8988T (cell line): Measurements from ENCODE around the gene KREMEN2.
"Not testable (repeated sequence)": the region's sequence is repeated elsewhere in the genome, so short reads cannot be mapped to it uniquely, and the experiment has no call there.

Source experiments
- DNase-seq: peaks from one replicate; pipeline ENCODE4 v3.0.0; 2011

The KREMEN2 gene

DNA sequence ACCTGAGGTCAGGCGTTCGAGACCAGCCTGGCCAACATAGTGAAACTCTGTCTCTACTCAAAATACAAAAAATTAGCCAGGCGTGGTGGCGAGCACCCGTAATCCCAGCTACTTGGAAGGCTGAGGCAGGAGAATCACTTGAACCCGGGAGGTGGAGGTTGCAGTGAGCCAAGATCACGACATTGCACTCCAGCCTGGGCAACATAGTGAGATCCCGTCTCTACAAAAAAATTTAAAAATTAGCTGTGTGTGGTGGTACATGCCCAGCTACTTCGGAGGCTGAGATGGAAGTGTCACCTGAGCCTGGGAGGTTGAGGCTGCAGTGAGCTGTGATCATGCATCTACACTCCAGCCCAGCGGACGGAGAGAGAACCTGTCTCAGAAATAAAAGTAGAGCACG is 20.4 kb upstream of the KREMEN2 start:
- not testable (repeated sequence) for DNase-seq

DNA sequence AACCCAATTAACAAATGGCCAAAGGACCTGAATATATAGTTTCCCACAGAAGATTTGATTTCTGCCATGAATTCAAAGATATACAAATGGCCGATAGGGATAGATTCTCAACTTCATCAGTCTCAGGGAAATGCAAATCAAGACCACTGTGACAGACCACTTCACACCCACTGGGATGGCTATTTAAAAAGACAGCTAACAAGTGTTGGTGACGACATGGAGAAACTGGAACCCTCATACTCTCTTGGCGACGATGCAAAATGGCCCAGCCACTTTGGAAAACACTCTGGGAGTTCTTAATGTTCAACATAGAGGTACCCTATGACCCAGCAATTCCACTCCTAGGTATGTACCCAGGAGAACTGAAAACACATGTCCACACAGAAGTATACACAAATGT is 17.4 kb upstream of the KREMEN2 start:
- no peak for DNase-seq

DNA sequence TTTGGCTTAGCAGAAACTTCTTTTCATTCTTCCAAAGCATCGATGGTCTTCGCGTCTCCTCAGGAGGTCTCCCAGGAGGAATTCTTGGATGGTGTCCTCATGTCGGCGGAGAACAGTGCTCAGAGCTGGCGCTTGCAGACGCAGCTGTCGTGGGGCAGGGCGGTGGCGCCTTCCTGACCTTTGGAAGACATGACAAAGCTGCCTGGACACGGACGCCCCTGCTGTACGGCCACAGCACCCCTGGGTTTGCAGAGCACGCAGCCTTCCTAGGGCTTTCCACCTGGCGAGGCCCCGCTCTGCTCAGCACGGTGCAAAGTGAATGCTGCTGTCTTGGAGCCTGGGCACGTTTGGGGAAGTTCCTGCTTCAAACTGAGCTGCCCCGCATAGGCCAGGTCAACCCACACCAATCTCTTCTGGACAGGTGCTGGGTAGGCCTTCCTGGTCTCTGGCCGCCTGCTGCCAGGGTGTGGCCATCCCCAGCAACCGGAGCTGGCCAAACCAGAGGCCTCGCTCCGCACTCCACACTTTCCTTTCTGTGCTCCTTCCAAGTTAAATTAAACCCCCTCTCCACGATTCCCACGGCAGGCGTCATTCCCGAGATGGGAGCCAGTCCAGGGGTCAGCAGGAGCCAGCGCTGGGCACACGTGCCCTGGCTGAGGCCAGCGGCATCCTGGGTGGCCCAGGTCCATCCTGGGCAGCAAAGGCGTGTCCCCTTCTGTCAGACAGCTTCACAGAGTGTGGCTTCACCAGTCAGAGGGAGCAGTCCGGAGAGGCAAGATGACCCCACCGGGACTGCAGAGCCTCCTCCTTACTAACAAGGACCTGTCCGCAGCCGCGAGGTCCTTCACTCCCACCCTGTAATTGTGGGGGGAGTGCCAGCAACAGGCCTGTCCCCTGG is 15.0 kb upstream of the KREMEN2 start:
- no peak for DNase-seq

DNA sequence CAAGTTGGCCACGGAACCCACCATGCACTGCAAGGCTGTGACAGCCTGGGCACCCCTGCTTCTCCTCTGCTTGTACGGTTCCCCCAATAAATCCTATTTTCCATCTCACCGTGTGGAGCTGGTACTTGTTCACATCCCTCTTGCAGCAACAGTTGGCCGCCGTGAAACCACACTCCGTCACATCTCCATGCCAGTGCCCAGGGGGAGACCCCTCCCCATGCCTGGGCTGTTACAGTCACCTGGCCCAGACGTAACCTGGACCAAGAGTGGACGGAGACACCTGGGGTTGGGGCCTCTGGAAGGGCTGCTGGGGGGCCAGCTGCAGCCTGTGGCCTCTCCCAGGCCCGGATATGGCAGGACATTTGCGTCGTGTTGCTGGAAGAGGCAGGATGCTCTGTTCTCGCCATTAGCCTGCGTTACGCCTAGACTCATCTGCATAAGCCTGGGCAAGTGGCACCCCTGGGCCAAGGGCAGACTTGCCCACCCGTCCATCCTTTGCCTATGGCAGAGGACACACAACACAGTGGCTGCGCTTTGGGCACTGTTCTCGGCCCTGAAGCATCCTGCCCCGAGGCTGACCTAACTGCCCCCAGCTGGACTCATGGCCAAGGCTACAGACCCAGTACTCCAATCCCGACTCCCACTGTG is 14.2 kb upstream of the KREMEN2 start:
- DNase-seq, result no peak

DNA sequence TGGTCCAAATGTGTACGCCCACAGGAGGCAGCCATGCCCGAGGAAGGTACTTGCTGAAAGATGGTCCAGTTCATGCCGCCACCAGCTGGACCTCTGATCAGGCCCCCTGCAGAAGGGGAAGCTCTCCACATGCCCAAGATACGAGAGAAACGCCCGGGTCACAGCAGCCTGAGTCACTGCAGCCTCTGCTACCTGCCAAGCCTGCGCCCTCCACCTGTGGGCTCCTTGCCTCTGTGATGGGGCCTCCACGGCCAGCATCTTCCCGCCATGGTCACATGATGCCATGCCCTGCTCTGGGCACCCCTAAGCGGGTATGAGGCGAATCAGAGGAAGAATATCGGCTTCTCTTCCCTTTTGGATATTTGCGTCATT is 13.7 kb upstream of the KREMEN2 start:
- no peak for DNase-seq

DNA sequence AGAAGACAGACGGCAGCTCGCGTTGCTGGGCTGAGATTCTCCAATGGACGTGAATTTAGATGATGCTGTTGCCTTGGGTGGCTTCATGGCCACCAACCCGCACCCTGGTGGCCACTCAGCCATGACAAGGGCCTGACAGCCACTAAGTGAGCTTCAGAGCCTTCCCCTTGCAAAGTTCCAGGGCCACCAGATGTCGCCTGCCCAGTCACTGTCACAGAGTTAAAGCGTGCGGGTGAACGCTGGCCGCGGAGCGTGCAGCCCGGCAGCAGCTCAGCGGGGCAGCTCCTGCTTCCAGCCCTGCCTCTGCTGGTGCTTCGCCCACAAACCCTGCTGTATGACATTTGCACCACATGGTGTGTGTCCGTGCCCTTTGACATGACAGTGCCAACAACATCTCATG is 13.3 kb upstream of the KREMEN2 start:
- DNase-seq, result no peak

DNA sequence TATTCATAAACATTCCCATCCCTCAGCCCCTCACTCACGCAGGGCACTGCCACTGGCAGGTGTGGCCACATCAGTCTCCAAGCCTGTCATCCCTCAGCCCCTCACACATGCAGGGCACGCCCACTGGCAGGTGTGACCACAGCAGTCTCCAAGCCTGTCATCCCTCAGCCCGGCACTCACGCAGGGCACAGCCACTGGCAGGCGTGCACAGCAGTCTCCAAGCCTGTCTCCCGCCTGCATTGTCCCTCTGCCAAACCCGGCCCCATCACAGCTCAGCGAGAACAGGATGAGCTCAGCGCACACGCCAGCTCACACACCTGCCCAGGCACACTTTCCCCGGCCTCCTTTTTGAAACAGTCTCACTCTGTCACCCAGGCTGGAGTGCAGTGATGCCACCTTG is 11.4 kb upstream of the KREMEN2 start:
- no peak for DNase-seq

DNA sequence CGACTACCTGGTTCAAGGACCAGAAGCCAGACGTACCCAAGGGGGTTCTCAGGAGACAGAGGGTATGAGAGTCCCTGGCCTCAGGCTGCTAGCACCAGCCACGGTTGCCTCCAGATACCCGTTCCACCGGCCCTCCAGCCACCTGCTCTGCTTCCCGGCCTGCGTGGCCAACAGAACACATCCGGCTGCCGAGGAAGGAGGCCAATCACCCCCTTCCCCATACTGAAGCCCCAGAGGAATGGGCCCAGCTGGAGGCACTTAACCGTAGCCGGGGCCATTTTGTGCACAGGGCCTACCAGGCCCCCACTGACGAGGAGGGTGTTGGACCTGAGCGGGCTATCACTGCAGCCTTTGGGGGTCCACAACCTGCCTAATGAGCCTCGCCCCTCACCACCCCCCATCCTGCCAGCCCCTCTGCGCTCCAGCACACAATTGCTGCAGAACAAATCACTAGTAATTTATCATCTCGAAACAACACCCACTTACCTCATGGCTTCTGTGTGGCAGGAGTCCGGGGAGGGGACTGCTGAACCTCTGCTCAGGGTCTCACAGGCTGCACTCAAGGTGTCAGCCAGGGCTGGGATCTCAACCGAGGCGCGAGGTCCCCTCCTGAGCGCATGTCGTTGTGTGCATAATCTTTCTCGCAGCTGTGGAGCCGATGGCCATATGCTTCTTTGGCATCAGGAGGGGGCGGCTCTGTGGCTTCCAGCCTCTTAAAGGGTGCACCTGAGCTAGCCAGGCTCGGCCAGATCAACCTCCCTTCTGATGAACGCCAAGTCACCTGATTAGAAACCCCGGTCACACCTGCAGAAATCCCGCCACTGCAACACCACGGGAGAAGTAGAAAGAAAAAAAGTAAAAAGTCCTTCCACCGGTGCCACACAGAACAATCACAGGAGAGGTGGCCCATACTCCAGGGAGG is 10.1 kb upstream of the KREMEN2 start:
- DNase-seq, result no peak

DNA sequence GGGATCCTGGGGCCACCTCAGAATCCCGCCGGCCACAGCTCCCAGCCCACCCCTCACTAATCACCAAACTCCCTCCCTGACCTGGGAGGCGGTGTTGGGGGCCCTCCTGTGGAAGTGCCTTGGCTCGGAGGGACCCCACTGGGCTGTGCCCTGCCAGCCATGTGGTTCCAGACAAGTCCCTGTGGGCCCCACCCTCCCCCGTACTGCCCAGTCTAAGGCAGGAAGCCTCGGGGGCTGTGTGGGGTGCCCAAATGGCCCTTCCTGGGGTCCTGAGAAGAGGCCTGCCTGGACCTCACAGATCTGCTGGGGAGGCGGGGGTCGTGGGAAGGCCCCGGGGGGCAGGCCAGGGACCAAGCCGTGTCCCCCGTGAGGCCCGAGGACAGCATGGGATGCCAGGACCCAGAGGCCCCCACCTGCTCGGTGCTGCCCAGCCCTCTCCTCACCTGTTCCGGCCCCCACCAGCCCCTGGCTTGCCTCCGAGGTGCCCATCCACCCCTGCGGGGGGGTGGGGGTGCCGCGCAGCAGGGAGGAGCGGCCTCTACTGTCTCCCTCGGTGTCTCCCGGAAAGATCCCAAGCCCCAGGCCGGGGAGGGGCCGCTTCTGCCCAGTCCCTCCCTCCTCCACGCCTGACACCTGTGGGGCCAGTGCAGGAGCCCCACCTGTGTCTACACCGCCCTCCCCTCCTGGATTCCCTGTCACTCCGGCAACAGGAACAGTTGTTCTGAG is 9.3 kb upstream of the KREMEN2 start:
- DNase-seq, result no peak

DNA sequence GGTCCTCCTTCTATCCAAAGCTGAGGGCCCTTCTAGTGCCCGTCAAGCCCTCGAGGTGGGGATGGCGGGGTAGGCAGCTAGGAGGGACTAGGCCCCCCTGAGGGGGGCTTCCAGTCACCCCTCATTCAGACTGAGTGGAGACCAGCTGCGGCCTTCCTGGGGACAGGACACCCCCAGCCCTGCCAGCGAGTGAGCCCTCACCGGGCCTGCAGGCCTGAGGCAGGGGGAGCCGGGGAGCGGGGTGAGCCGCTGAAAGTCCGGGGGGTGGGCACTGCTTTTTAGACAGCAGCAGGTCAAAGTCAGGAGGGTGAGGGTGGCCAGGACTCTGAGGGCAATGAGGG is 8.7 kb upstream of the KREMEN2 start:
- no peak for DNase-seq

DNA sequence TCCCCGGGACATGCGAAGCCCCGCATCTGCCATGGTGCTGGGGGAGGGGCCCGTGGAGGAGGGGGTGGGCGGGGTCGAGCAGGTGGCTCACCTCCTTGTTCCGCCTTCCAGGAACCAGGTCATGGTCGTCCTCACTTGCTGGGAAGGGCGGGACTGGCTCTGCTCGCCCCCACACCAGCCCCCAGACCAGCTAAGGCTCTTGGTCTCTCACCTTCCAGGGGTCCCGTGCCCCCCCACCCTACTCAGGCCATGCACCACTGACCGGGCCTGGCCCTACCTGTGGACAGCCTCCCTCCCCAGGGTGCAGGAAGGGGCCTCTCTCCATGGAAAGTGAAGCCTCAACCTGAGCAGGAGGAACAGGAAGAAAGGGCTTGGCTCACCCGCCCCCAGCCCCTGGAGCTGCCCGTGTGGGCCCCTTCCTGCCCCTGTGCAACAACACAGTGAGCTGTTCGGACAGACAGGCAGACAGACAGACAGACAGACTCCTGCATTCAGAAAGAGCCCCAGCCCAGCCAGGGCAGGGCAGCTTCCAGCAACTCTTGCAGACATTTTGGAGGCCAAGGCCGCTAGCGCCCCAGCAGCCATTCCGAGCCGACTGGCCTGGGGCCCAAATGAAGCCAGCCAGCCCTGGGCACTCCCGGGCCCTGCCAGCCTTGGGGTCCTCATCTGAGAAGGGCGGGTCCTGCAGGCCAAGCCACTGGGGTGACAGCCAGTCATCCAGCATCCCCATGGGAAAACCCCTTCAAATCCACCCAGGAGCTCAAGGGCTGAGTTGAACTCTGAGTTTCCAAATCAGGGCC is 8.1 kb upstream of the KREMEN2 start:
- no peak for DNase-seq

DNA sequence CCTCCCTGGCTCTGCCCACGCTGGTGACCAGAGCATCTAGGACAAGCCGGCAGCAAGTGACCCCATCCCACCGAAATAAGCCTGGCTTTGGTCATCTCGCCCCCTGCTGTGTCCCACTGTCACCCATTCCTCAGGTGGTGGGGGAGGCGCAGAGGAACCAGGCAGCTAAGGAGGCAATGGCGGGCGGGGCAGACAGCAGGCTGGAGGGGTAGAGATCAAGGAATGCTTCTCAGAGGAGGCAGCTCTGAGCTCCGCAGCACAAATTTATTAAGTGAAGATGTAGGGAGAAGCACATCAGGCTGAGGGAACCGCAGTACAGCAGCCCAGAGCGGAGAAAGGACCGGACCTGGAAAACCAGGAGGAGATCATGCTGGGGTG is 7.5 kb upstream of the KREMEN2 start:
- DNase-seq, result no peak

DNA sequence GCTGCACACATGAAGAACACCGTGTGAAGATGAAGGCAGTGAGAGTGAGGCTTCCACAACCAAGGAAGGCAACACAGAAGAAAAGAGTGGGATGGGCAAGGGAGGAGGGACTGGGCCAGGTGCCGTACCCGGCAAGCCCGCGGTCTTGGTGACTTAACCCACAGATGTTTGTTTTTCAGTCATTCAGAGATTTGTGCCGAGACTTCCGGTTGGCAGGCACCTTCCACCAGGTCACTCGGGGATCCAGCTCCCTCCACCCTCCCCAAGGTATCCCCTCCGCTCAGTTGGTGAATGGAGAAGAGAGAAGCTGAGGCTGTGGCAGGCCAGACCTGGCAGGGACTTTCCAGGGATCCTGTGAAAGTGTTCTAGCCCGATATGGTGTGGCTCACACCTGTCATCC is 4.9 kb upstream of the KREMEN2 start:
- DNase-seq, result no peak

DNA sequence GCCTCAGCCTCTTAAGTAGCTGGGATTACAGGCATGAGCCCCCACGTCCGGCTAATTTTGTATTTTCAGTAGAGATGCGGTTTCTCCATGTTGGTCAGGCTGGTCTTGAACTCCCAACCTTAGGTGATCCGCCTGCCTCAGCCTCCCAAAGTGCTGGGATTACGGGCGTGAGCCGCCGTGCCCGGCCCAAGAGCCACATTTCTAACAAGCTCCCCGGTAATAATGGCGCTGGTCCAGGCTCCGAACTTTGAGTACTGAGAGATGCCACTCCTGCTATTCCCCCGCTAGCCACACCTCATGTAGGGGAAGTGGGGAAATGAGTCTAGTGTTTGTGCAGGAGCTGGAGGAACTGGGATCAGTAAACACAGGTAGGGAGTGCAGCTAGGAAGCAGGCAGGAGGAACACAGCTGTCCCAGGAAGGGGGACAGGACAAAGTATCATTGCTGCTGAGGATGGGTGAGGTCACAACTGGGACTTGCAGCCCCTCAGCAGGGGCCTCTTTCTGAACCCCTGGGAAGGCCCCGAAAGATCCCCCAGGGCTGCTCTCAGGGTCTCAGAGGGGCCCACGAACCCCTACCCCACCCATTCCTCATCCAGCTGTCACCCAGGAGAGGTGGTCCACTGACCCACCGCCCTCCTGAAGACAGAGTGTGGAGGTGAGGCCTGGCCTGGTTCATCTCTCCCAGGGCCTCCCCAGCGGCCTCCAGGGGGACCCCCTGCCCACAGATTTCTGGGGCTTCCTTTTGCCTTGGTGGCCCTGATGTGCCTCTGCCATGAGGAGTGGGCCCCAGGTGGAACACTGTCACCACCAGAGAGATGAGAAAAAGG is 3.7 kb upstream of the KREMEN2 start:
- no peak for DNase-seq

DNA sequence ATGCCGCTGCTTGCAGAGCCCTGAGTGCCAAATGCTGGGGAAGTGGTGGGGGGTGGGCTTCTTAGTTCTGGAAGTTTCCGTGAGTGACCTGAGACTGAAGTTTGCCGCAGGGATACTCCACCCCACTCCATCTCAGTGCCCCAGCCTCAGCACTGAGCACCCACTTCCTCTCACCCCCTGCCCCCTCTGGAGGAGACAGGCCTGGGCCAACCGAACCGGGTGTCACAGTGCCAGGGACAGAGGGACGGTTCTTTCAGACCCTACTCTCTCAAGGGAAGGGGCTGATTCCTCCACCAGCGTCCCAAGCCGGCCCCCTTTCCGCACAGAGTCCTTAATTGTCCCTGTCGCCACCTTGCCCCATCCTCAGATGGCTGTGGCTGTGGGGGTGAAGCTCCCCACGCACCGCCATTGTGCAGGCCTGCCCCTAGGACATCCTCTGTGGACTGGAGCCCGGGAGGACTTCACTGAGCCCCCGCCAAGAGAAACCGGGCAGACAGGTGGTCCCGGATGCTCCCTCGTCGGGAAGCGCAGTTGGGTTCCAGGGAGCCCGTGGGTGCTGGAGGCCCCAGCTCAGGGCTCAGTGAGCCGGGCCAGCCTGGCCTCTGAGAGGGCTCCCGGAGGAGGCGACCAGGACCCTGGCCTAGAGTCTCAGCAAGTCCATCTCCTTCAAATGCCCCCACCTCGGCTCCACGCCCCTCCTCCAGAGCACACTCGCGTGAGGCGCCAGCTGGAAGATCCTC is 1.6 kb upstream of the KREMEN2 start:
- DNase-seq, result no peak

DNA sequence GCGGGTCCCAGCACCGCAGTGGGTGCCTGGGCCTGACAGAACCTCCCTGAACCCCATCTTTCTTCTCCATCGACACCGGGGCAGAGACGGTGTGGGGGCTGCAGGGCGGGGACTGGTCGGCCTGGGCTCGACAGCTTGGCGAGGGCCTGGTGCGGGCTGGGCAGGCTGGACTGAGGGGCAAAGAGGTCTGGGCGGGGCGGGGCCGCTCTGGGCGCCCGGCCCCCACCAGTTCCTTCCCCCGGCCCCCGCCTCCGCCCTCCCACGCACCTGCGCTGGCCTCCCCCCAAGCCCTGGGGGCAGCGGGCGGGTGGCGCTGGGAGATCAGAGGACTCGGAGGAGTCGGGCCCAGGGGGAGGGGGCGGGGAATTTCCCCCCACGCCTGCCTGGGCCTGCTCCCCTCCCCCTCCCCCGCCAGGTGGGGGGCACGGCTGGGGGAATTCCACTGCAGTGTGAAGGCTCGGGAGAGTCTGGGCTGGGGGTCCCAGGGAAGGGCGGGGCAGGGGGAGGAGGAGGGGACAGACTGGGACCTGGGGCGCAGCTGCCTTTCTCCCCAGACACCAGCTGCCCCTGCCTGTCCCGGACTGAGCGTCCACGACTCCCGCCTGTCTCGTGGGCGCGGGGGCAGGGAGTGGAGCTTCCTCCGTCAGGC is 877 bp upstream of the KREMEN2 start:
- no peak for DNase-seq

DNA sequence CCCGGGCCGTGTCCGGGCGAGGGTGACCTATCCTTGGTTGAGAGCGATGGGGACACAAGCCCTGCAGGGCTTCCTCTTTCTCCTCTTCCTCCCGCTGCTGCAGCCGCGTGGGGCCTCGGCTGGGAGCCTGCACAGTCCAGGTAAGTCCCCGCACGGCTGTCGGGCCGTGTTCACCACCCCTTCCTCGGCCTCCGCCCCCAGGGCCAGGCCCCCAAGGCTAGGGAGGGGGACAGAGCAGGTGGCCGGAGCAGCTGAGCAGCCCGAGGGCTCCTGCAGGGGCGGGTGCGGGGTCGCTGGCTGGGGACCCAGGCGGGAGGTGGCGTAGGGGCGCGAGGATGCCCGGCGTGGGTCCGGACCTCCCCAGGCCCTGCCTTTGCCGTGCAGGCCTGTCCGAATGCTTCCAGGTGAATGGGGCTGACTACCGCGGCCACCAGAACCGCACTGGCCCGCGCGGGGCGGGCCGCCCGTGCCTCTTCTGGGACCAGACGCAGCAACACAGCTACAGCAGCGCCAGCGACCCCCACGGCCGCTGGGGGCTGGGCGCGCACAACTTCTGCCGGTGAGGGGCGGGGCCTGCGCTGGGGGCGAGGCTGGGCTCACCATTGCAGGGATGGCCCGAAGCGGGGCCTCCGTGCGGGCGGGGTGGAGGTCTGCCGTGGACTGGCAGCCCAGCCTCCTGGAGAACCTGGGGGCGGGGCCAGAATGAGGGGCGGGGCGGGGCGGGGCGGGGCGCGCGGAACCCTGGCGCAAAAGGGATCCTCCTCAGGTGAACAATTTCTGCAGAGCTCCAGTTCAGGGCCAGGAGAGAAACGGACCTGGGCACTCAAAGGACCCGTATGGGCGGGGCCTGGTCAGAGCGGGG is 631 bp downstream of the KREMEN2 start:
- peak; percentile 98 for DNase-seq

DNA sequence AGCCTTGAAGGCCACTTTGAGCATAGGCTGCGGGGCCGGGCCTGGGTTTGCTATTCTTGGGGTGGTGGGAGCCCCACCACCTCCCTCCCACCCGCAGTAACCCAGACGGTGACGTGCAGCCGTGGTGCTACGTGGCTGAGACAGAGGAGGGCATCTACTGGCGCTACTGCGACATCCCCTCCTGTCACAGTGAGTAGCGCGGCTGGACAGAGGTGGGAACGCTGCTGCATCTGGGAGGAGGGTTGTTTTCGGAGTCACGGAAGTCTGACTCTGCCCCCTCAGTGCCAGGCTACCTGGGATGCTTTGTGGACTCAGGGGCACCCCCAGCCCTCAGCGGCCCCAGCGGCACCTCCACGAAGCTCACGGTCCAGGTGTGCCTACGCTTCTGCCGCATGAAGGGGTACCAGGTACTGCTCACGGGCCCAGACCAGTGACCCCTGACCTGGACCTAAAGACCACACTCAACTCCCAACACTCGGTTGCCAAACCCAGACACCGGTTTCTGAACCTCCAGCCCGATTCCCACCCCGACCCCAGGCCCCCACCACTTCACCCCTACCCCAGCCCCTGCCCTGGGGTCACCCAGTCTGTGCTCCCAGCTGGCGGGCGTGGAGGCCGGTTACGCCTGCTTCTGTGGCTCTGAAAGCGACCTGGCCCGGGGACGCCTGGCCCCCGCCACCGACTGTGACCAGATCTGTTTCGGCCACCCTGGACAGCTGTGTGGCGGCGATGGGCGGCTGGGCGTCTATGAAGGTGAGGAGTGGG is 2.1 kb downstream of the KREMEN2 start:
- no peak for DNase-seq
